Heart left ventricle (tissue), 16 donors: ENCODE measurements around the gene CD226. TPM values are rescaled to one million over a fixed set of nuclear protein-coding genes. Genes with fewer than 3 reads are reported as not detected.
"Not testable (repeated sequence)": the region's sequence is repeated elsewhere in the genome, so short reads cannot be mapped to it uniquely, and the experiment has no call there.

Source experiments
- ATAC-seq, 4 donors: fragments of 200-7000 bp; cut with Tn5 transposase; one replicate each; pipeline ENCODE4 v1.9.1; 2020 to 2022; ENCODE audit warnings: moderate library complexity in 4 of 4, mild to moderate bottlenecking in 3 of 4, moderate number of reproducible peaks in 1 of 4
- DNase-seq, 5 donors: peaks; one replicate each; pipeline ENCODE4 v3.0.0-alpha.2; 2020
- H3K27ac ChIP-seq, 12 donors: fragments of 200-600 bp; sonication (generic) in 4 of 12; one replicate each; pipeline versions ENCODE4 v1.5.0 to v1.8.0; 2016 to 2022; ENCODE audit warnings: mild to moderate bottlenecking in 2 of 12
- H3K27me3 ChIP-seq, 9 donors: fragments of 200-600 bp; sonication (generic) in 2 of 9; one replicate each; pipeline versions ENCODE4 v1.5.1 to v1.8.0; 2016 to 2022; ENCODE audit warnings: mild to moderate bottlenecking in 3 of 9
- H3K36me3 ChIP-seq, 9 donors: fragments of 200-600 bp; sonication (generic) in 2 of 9; one replicate each; pipeline versions ENCODE4 v1.5.0 to v1.8.0; 2018 to 2022; ENCODE audit warnings: mild to moderate bottlenecking in 2 of 9
- H3K4me1 ChIP-seq, 12 donors: fragments of 200-600 bp; sonication (generic) in 4 of 12; one replicate each; pipeline versions ENCODE4 v1.5.0 to v1.8.0; 2016 to 2022; ENCODE audit warnings: mild to moderate bottlenecking in 3 of 12
- H3K4me3 ChIP-seq, 12 donors: fragments of 200-600 bp; sonication (generic) in 4 of 12; one replicate each; pipeline versions ENCODE4 v1.5.0 to v1.8.0; 2017 to 2022; ENCODE audit warnings: mild to moderate bottlenecking in 9 of 12, moderate library complexity in 4 of 12
- H3K9me3 ChIP-seq, 12 donors: fragments of 200-600 bp; sonication (generic) in 4 of 12; one replicate each; pipeline versions ENCODE4 v1.5.0 to v1.8.0; 2016 to 2022; ENCODE audit warnings: mild to moderate bottlenecking in 1 of 12
- CTCF ChIP-seq, 12 donors: fragments of 200-600 bp; sonication (generic) in 4 of 12; IDR thresholded peaks; one replicate each; pipeline versions ENCODE4 v1.5.0 to v1.8.0; 2018 to 2022; ENCODE audit warnings: antibody characterized with exemption in 12 of 12, mild to moderate bottlenecking in 5 of 12
- POLR2A ChIP-seq, 2 donors: fragments of 450-650 bp; IDR thresholded peaks; one replicate each; pipeline ENCODE4 v1.6.1; 2017; ENCODE audit warnings: antibody characterized with exemption in 2 of 2, mild to moderate bottlenecking in 2 of 2, moderate library complexity in 2 of 2
- WGBS, 4 donors: extraction: QIAGEN DNeasy Blood & Tissue Kit in 2 of 4; methylation state at CpG; one replicate each; pipeline versions ENCODE4 v1.1.5 to v1.1.7; 2013 to 2018; 5-methylcytosine and 5-hydroxymethylcytosine counted together
- intact Hi-C, 10 donors: fragments of 100-400 bp; cut with DNase I; formaldehyde crosslinking; loops; one replicate each; pipeline versions ENCODE4 v1.11.1 to v1.14.2; 2022
- polyA plus RNA-seq, 2 donors: library from polyadenylated mRNA; stranded (reverse); fragments of 200-250 nt; gene quantifications; one replicate each; pipeline ENCODE4 v1.2.3, GENCODE V29; 2013
- total RNA-seq, 9 donors: library from RNA; depleted of rRNA in 2 of 9; stranded (reverse); fragments of >200 nt in 2 of 9; fragmentation: NEBNext Ultra II Directional in 3 of 9; extraction: Animal tissue kit (Norgen Biotek cat#: 25700) in 3 of 9; gene quantifications; one replicate each; pipeline versions ENCODE4 v1.1.0 to v1.2.4, GENCODE V29; 2016 to 2023
- donor health status: ischemic (EF 13 %, LVEDD 7.1; RV severe dilation, severe dysfunction).
- donor health status: healthy with polysubstance abuse.
- donor health status: DM: no; HTN: yes; CAD: no.
- donor health status: DM: no; HTN: no; CAD: no.
- donor health status: ischemic (EF 25% LVEDD 6.9; RV normal size, moderate dysfunction).
- donor health status: ischemic (EF 25% LVEDD 5.7; RV mildly dilated, moderate dysfunction).
- donor health status: healthy.
- donor health status: DM: yes; HTN: yes; CAD: no.
- donor health status: ischemic (EF 35%, LVEDD 5.7; RV mildly dilated, moderate dysfunction).
- donor health status: nonischemic (EF 11% LVEDD 7.7; RV severe dilation, severe dysfunction).
- donor health status: DM: yes; HTN: yes; CAD: no.
- donor health status: PGD.
- donor health status: ischemic (EF 29% LVEDD 5.4; RV normal size, mild dysfunction).
- donor health status: nonischemic (EF 23%, LVEDD 6.1; RV moderate dilation, normal function).

CD226 gene
- total and polyA plus RNA-seq, 11 donors, result 0.15 to 4.1 (median 1.1) TPM

GRCh38 chr18:69941183-69941582 is 6.5 kb downstream of the CD226 start:
- DNase-seq (no peak), ATAC-seq (no peak)
- intact Hi-C loops, result no loop called here
- Histone ChIP-seq H3K27ac (no peak overlapping the region), H3K36me3 (no peaks in the 10 kb centered on the region), H3K9me3 (no peaks in the 10 kb centered on the region), H3K27me3 (no peaks in the 10 kb centered on the region), H3K4me3 (no peak overlapping the region), H3K4me1 (peaks cover 0 to 14% (median 2%) of the 10 kb centered on the region in 12 donors)
- WGBS, 4 donors, result 97 to 100% (median 100%) methylated on average over 1 of the region's 1 CpG
- TF ChIP-seq POLR2A (IDR thresholded peaks at IDR 0.05) (no peak), CTCF (IDR thresholded peaks at IDR 0.05) (no peak)

- H3K27me3 ChIP-seq, H3K9me3 ChIP-seq, H3K36me3 ChIP-seq, intact Hi-C loops, H3K27ac ChIP-seq, H3K4me3 ChIP-seq, ATAC-seq, DNase-seq: not testable (repeated sequence)
- WGBS, 4 donors, result 82 to 87% (median 85%) methylated on average over 4 of the region's 4 CpGs
- H3K4me1 ChIP-seq, result peaks cover 0 to 26% (median 4%) of the 10 kb centered on the region in 12 donors
Observed at GRCh38 chr18:69939812-69940211, 7.9 kb downstream of the CD226 start.

DNA sequence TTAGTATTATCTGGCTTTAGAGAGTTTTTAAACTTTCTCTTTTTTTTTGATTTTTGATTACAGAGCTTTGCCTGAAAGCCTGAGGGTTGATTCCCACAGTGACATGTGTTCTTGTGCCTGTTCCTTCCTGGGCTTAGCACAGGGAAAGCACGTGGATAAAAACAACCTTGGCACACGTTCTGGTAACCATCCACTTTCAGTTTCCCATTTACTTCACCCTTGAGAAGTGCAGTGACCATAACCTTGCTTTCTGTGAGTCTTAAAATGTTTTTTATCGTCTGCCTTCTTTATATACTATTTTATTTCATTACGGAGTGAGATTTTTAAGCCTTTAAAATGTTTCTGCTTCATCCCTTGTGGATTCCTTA is 11.5 kb downstream of the CD226 start:
- Histone ChIP-seq H3K27me3 (no peaks in the 10 kb centered on the region), H3K4me3 (no peak overlapping the region), H3K27ac (peak overlapping the region in 1 of 12 donors; percentile 74), H3K4me1 (peaks cover 0 to 28% (median 4%) of the 10 kb centered on the region in 12 donors), H3K36me3 (no peaks in the 10 kb centered on the region), H3K9me3 (no peaks in the 10 kb centered on the region)
- ATAC-seq, result peak; percentile 71 to 90 (median 86)
- intact Hi-C loops, result no loop called here
- peak in 1 of 5 donors; percentile 33 for DNase-seq
- TF ChIP-seq CTCF (IDR thresholded peaks at IDR 0.05) (no peak), POLR2A (IDR thresholded peaks at IDR 0.05) (no peak)
- 29 to 36% (median 31%) methylated on average over 4 of the region's 4 CpGs for WGBS, 4 donors

DNA sequence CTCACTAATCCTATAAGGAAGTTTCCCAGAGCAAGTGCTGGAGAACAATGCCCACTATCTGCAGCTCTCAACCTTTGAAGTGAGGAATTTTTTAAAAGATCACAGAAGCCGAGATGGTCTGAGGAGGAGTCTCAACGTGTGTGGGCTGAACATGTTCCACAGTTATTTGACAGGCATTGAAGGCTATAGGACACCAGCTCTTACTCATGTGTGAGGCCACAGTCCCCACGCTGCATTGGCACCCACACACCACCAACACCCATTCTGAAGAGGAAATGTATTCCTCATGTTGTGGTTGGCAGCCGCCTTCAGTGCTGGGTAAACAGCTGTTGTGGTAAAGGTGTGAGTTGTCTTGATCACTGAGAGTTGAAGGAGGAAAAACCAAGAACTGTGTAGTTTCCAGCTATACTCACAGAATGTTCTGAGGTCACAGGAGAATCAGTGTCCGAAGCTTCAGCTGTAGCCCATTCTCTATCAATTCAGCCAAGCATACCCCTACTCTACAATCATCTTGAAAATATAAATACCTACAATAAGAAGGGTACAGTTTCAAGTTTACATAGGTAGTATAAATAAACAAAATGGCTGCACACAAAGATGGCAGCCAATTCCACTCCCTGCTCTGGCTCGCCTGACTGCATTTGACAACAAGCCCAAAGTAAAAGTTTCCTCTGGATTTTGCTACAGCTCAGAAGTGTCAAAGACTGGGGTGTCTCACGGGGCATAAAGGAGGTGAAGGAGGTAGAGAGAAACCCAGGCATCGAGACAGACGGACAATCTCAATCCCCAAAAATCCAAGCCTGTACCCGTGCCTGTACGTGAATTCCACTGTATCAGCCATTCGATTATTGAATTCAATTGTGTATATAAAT is 12.1 kb downstream of the CD226 start:
- H3K36me3 ChIP-seq, result no peaks in the 10 kb centered on the region
- TF ChIP-seq CTCF (IDR thresholded peaks at IDR 0.05), result no peak
- no peak for TF ChIP-seq POLR2A (IDR thresholded peaks at IDR 0.05)
- no peak overlapping the region for H3K4me3 ChIP-seq
- WGBS, 4 donors, result 90 to 93% (median 91%) methylated on average over 12 of the region's 12 CpGs
- H3K27me3 ChIP-seq, result no peaks in the 10 kb centered on the region
- peak overlapping the region in 1 of 12 donors; percentile 74 for H3K27ac ChIP-seq
- DNase-seq (no peak), ATAC-seq (peak in 1 of 4 donors; percentile 12)
- H3K4me1 ChIP-seq, result peaks cover 0 to 28% (median 4%) of the 10 kb centered on the region in 12 donors
- intact Hi-C loops, result no loop called here
- no peaks in the 10 kb centered on the region for H3K9me3 ChIP-seq
